H1 (cell line): Measurements from ENCODE around the gene VASN.

ENCODE experiments used
- FOSL1 ChIP-seq: IDR thresholded peaks from 2 replicates; pipeline ENCODE4 v1.6.1; 2011; ENCODE audit warnings: mild to moderate bottlenecking, low read depth, low read length, moderate library complexity; ENCODE audit not compliant: insufficient read depth
- MAX ChIP-seq: IDR thresholded peaks from 2 replicates; pipeline ENCODE4 v1.6.1; 2012; ENCODE audit warnings: inconsistent platforms
- NRF1 ChIP-seq: IDR thresholded peaks from 2 replicates; pipeline ENCODE4 v1.6.1; 2011; ENCODE audit warnings: mild to moderate bottlenecking, low read depth, low read length, improper control_type of control experiment
- POLR2A ChIP-seq, 2 experiments: IDR thresholded peaks; 1 replicate in 1 of 2; 2 replicates in 1 of 2; pipeline ENCODE4 v1.6.1; 2011; ENCODE audit warnings: low read depth in 2 of 2, low read length in 2 of 2, mild to moderate bottlenecking in 2 of 2; ENCODE audit errors: control extremely low read depth in 1 of 2
- SIN3A ChIP-seq, 2 experiments: IDR thresholded peaks in 1 of 2; conservative IDR thresholded peaks in 1 of 2; 2 replicates each; pipeline ENCODE4 v1.6.1; 2011 to 2012; ENCODE audit warnings: low read length in 2 of 2, improper control_type of control experiment in 1 of 2, low read depth in 1 of 2, mild to moderate bottlenecking in 1 of 2
- SP1 ChIP-seq: IDR thresholded peaks from 2 replicates; pipeline ENCODE4 v1.6.1; 2011; ENCODE audit warnings: low read depth, low read length
- ZNF274 ChIP-seq: IDR thresholded peaks from 2 replicates; pipeline ENCODE4 v1.7.0; 2012; ENCODE audit warnings: low read length, borderline replicate concordance; ENCODE audit errors: extremely low read depth

GRCh38 chr16:4385789-4386450, 14.3 kb downstream of the VASN start:
- TF ChIP-seq MAX (no peak), SP1 (no peak), NRF1 (no peak), POLR2A (IDR thresholded peaks at IDR 0.05; ENCODE audit: control extremely low read depth in 1 of 2, low read depth in 2 of 2, low read length in 2 of 2) (no peak), FOSL1 (no peak), SIN3A (conservative IDR thresholded peaks at IDR 0.05 in 1 of 2, IDR thresholded peaks at IDR 0.05 in 1 of 2; ENCODE audit: low read depth in 1 of 2, low read length in 2 of 2) (no peak), ZNF274 (no peak)
